ENCODE results near the gene MALSU1.

MALSU1 gene

GRCh38 chr7:23298885-23299769 lies at the start of gene MALSU1:
Gene MALSU1, plus strand, starts transcription at chr7:23299339. Its CDS starts 14 bp downstream, at chr7:23299353.
- DNase-seq = peak; percentile 96

- no peak for DNase-seq
Observed at GRCh38 chr7:23249486-23249885, 49.7 kb upstream of the MALSU1 start.

- DNase-seq = no peak
Observed at GRCh38 chr7:23254051-23254681, 45.0 kb upstream of the MALSU1 start.

GRCh38 chr7:23256731-23257130 lies 42.4 kb upstream of the MALSU1 start:
- DNase-seq = no peak

- no peak for DNase-seq
Observed at GRCh38 chr7:23260371-23260770, 38.8 kb upstream of the MALSU1 start.

GRCh38 chr7:23261843-23262452 lies 37.2 kb upstream of the MALSU1 start:
- DNase-seq = peak; percentile 62

GRCh38 chr7:23264916-23265458 lies 34.2 kb upstream of the MALSU1 start:
- no peak for DNase-seq

GRCh38 chr7:23266918-23267317 lies 32.2 kb upstream of the MALSU1 start:
- DNase-seq = no peak

GRCh38 chr7:23267357-23267756 lies 31.8 kb upstream of the MALSU1 start:
- no peak for DNase-seq

GRCh38 chr7:23268167-23268566 lies 31.0 kb upstream of the MALSU1 start:
- DNase-seq = no peak

GRCh38 chr7:23268746-23269145 lies 30.4 kb upstream of the MALSU1 start:
- DNase-seq = no peak

- DNase-seq = no peak
Observed at GRCh38 chr7:23272275-23272674, 26.9 kb upstream of the MALSU1 start.

- peak; percentile 73 for DNase-seq
Observed at GRCh38 chr7:23273141-23273599, 26.0 kb upstream of the MALSU1 start.

- DNase-seq = no peak
Observed at GRCh38 chr7:23275912-23276311, 23.2 kb upstream of the MALSU1 start.

- DNase-seq = no peak
Observed at GRCh38 chr7:23276376-23276775, 22.8 kb upstream of the MALSU1 start.

GRCh38 chr7:23276947-23277346 lies 22.2 kb upstream of the MALSU1 start:
- no peak for DNase-seq

- DNase-seq = peak; percentile 21
Observed at GRCh38 chr7:23277359-23277989, 21.7 kb upstream of the MALSU1 start.

- DNase-seq = no peak
Observed at GRCh38 chr7:23279819-23280525, 19.2 kb upstream of the MALSU1 start.

- no peak for DNase-seq
Observed at GRCh38 chr7:23283086-23283485, 16.1 kb upstream of the MALSU1 start.

- DNase-seq = no peak
Observed at GRCh38 chr7:23284871-23285270, 14.3 kb upstream of the MALSU1 start.

- no peak for DNase-seq
Observed at GRCh38 chr7:23285657-23286646, 13.2 kb upstream of the MALSU1 start.

Data from amniotic stem cell (primary cell).